Mucosa of descending colon (tissue), 3 donors: ENCODE measurements around the gene ADA. TPM values are rescaled to one million over a fixed set of nuclear protein-coding genes. Genes with fewer than 3 reads are reported as not detected.
A peak's percentile ranks its signal among the peaks of the same experiment; 100 is the strongest.

Experiments used
- ATAC-seq: fragments of 200-7000 bp; cut with Tn5 transposase; one replicate; pipeline ENCODE4 v1.9.1; 2020; ENCODE audit warnings: mild to moderate bottlenecking, moderate library complexity
- DNase-seq, 3 donors: peaks; one replicate each; pipeline ENCODE4 v3.0.0-alpha.2; 2020
- H3K36me3 ChIP-seq: fragments of 200-600 bp; one replicate; pipeline ENCODE4 v1.8.0; 2021; ENCODE audit warnings: low read depth, mild to moderate bottlenecking
- H3K4me1 ChIP-seq: fragments of 200-600 bp; one replicate; pipeline ENCODE4 v1.8.0; 2021; ENCODE audit warnings: low read depth, mild to moderate bottlenecking
- H3K4me3 ChIP-seq: fragments of 200-600 bp; one replicate; pipeline ENCODE4 v1.8.0; 2021; ENCODE audit warnings: mild to moderate bottlenecking
- H3K9me3 ChIP-seq: fragments of 200-600 bp; one replicate; pipeline ENCODE4 v1.8.0; 2021; ENCODE audit warnings: mild to moderate bottlenecking
- CTCF ChIP-seq: fragments of 200-600 bp; IDR thresholded peaks from one replicate; pipeline ENCODE4 v1.8.0; 2022; ENCODE audit warnings: antibody characterized with exemption, mild to moderate bottlenecking
- intact Hi-C, 2 donors: fragments of 100-400 bp; cut with DNase I in 1 of 2; cut with micrococcal nuclease in 1 of 2; formaldehyde crosslinking; loops; one replicate each; pipeline versions ENCODE4 v1.11.0 to v1.11.1; 2022; cut with DNase I, micrococcal nuclease
- total RNA-seq, 3 donors: library from RNA; stranded (reverse); fragmentation: NEBNext Ultra II Directional in 2 of 3; extraction: Animal tissue kit (Norgen Biotek cat#: 25700) in 2 of 3; gene quantifications; one replicate each; pipeline versions ENCODE4 v1.2.1 to v1.2.4, GENCODE V29; 2021 to 2023
- donor health status: DM: no; HTN: no; CAD: no; lungs with moderate emphysema.
- donor health status: DM: no; HTN: no; CAD: no.
- donor health status: DM: no; HTN: yes; CAD: no.

Gene ADA
- total RNA-seq, 3 donors from 2014 or later = 2.2 to 6.9 (median 5.9) TPM

GRCh38 chr20:44600758-44601201, 50.7 kb downstream of the ADA start:
- no peak for DNase-seq
- H3K4me3 ChIP-seq = no peak overlapping the region
- H3K4me1 ChIP-seq = peaks cover 5% of the 10 kb centered on the region
- intact Hi-C loops = loop anchor here (5.0 to 10.0 kb wide), 3 partner anchors 66 to 206 kb away; no protein-coding TSS in a partner anchor
- no peak for TF ChIP-seq CTCF
- no peaks in the 10 kb centered on the region for H3K36me3 ChIP-seq
- ATAC-seq = peak; percentile 10
- H3K9me3 ChIP-seq = no peaks in the 10 kb centered on the region

GRCh38 chr20:44600301-44600700, 51.2 kb downstream of the ADA start:
- H3K4me1 ChIP-seq = peaks cover 3% of the 10 kb centered on the region
- H3K9me3 ChIP-seq = no peaks in the 10 kb centered on the region
- no peak for ATAC-seq
- intact Hi-C loops = loop anchor here (5.0 to 10.0 kb wide), 3 partner anchors 66 to 206 kb away; no protein-coding TSS in a partner anchor
- TF ChIP-seq CTCF = no peak
- DNase-seq = no peak
- no peak overlapping the region for H3K4me3 ChIP-seq
- no peaks in the 10 kb centered on the region for H3K36me3 ChIP-seq

GRCh38 chr20:44599715-44600114, 51.8 kb downstream of the ADA start:
- Histone ChIP-seq H3K4me3 (no peak overlapping the region), H3K4me1 (peaks cover 3% of the 10 kb centered on the region), H3K9me3 (no peaks in the 10 kb centered on the region), H3K36me3 (no peaks in the 10 kb centered on the region)
- no peak for DNase-seq
- intact Hi-C loops = loop anchor here (5.0 to 10.0 kb wide), 3 partner anchors 65 to 205 kb away; no protein-coding TSS in a partner anchor
- TF ChIP-seq CTCF = no peak
- ATAC-seq = no peak

- no peak for DNase-seq
- intact Hi-C loops = no loop called here
Observed at GRCh38 chr20:44598423-44599305, 52.8 kb downstream of the ADA start.

GRCh38 chr20:44597930-44598329, 53.6 kb downstream of the ADA start:
- no peak for ATAC-seq
- peaks cover 3% of the 10 kb centered on the region for H3K4me1 ChIP-seq
- intact Hi-C loops = no loop called here

More at GRCh38 chr20:44598423-44599305, 52.8 kb downstream of the ADA start:
- peak; percentile 50 for ATAC-seq
- Histone ChIP-seq H3K4me1 (peaks cover 3% of the 10 kb centered on the region), H3K4me3 (no peak overlapping the region), H3K9me3 (no peaks in the 10 kb centered on the region), H3K36me3 (no peaks in the 10 kb centered on the region)
- TF ChIP-seq CTCF = no peak

More at GRCh38 chr20:44597930-44598329, 53.6 kb downstream of the ADA start:
- no peak for TF ChIP-seq CTCF
- no peak for DNase-seq
- Histone ChIP-seq H3K9me3 (no peaks in the 10 kb centered on the region), H3K36me3 (no peaks in the 10 kb centered on the region), H3K4me3 (no peak overlapping the region)
